Hepatocyte (in vitro differentiated cells): Measurements from ENCODE around the gene ZNF771. TPM values are rescaled to one million over a fixed set of nuclear protein-coding genes. Genes with fewer than 3 reads are reported as not detected.

Experiments used
- DNase-seq: peaks from one replicate; pipeline ENCODE4 v3.0.0-alpha.2; 2016; ENCODE audit warnings: low spot score
- H2AFZ ChIP-seq: fragments of 200-600 bp; sonication (generic); 2 replicates; pipeline ENCODE4 v1.6.0; 2016; ENCODE audit warnings: antibody characterized with exemption, mild to moderate bottlenecking
- H3K27ac ChIP-seq: fragments of 200-600 bp; sonication (generic); 2 replicates; pipeline ENCODE4 v1.5.1; 2016; ENCODE audit warnings: mild to moderate bottlenecking
- H3K27me3 ChIP-seq: fragments of 200-600 bp; sonication (generic); 2 replicates; pipeline ENCODE4 v1.6.1; 2016
- H3K36me3 ChIP-seq: fragments of 200-600 bp; sonication (generic); replicated peaks from 2 replicates; pipeline ENCODE4 v1.5.1; 2016; ENCODE audit warnings: low read depth; ENCODE audit not compliant: insufficient read depth
- H3K4me1 ChIP-seq: fragments of 200-600 bp; sonication (generic); 2 replicates; pipeline ENCODE4 v1.5.1; 2016; ENCODE audit warnings: mild to moderate bottlenecking, moderate library complexity; ENCODE audit not compliant: insufficient read depth
- H3K4me2 ChIP-seq: fragments of 200-600 bp; sonication (generic); 2 replicates; pipeline ENCODE4 v1.6.0; 2016
- H3K4me3 ChIP-seq: fragments of 200-600 bp; sonication (generic); 2 replicates; pipeline ENCODE4 v1.5.1; 2016; ENCODE audit warnings: mild to moderate bottlenecking
- H3K79me2 ChIP-seq: fragments of 200-600 bp; sonication (generic); 2 replicates; pipeline ENCODE4 v1.6.0; 2017; ENCODE audit warnings: mild to moderate bottlenecking
- H3K9me2 ChIP-seq: fragments of 200-600 bp; sonication (generic); replicated peaks from 2 replicates; pipeline ENCODE4 v1.6.0; 2017; ENCODE audit warnings: mild to moderate bottlenecking; ENCODE audit not compliant: insufficient read depth
- H3K9me3 ChIP-seq: fragments of 200-600 bp; sonication (generic); 2 replicates; pipeline ENCODE4 v1.5.1; 2016; ENCODE audit warnings: low read depth, mild to moderate bottlenecking
- H4K20me1 ChIP-seq: fragments of 200-600 bp; sonication (generic); 2 replicates; pipeline ENCODE4 v1.6.0; 2016; ENCODE audit warnings: mild to moderate bottlenecking; ENCODE audit not compliant: insufficient read depth, poor library complexity, severe bottlenecking
- EZH2 ChIP-seq: fragments of 200-600 bp; sonication (generic); IDR thresholded peaks from 2 replicates; pipeline ENCODE4 v1.6.1; 2016; ENCODE audit warnings: antibody characterized with exemption, mild to moderate bottlenecking, borderline replicate concordance
- EZH2phosphoT487 ChIP-seq: fragments of 200-600 bp; sonication (generic); IDR thresholded peaks from one replicate; pipeline ENCODE4 v1.6.1; 2018; ENCODE audit warnings: antibody characterized with exemption, mild to moderate bottlenecking, low read depth, moderate library complexity; ENCODE audit not compliant: unreplicated experiment, severe bottlenecking
- WGBS: methylation state at CpG from one replicate; pipeline ENCODE4 v1.1.6; 2016; ENCODE audit warnings: low lambda C conversion rate; ENCODE audit errors: missing lambda C conversion rate; 5-methylcytosine and 5-hydroxymethylcytosine counted together
- polyA plus RNA-seq: library from polyadenylated mRNA; unstranded; fragments of >200 nt; fragmentation: Nextera tagmentation; extraction: Ambion mirVana; gene quantifications from 2 replicates; pipeline ENCODE4 v1.2.1, GENCODE V29; 2016
- total RNA-seq: library from RNA; depleted of rRNA; stranded (reverse); fragments of >200 nt; gene quantifications from 2 replicates; pipeline ENCODE4 v1.2.3, GENCODE V29; 2014
- TF ChIP-seq, protein P1 (sequence below): fragments of 200-600 bp; sonication (generic); IDR thresholded peaks from 2 replicates; pipeline ENCODE4 v1.5.1; 2016; ENCODE audit warnings: antibody characterized with exemption, mild to moderate bottlenecking; ENCODE audit not compliant: poor library complexity

The ZNF771 gene
- total and polyA plus RNA-seq, 2 experiments from 2014 or later: 12.4 to 23.6 TPM

DNA sequence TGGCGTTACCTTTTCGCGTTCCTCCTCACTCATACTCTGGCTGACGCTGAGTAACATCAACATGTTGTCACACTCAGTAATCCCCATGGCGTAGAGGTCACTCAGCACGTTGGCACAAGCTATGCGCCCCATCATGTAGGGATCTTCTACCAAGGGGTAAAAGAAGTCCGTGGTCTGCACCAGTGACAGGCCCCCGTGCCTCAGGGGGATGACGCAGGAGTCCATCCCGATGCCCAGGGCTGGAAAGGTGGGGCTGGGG is 37.7 kb downstream of the ZNF771 start:
- peak overlapping the region; percentile 73 for H3K4me3 ChIP-seq
- peak overlapping the region; percentile 96 for H3K27ac ChIP-seq
- TF ChIP-seq EZH2phosphoT487: no peak
- TF ChIP-seq, protein P1, sequence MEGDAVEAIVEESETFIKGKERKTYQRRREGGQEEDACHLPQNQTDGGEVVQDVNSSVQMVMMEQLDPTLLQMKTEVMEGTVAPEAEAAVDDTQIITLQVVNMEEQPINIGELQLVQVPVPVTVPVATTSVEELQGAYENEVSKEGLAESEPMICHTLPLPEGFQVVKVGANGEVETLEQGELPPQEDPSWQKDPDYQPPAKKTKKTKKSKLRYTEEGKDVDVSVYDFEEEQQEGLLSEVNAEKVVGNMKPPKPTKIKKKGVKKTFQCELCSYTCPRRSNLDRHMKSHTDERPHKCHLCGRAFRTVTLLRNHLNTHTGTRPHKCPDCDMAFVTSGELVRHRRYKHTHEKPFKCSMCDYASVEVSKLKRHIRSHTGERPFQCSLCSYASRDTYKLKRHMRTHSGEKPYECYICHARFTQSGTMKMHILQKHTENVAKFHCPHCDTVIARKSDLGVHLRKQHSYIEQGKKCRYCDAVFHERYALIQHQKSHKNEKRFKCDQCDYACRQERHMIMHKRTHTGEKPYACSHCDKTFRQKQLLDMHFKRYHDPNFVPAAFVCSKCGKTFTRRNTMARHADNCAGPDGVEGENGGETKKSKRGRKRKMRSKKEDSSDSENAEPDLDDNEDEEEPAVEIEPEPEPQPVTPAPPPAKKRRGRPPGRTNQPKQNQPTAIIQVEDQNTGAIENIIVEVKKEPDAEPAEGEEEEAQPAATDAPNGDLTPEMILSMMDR: no peak
- no peak for TF ChIP-seq EZH2
- H3K36me3 ChIP-seq: peaks cover 4% of the 10 kb centered on the region
- WGBS: 55% methylated on average over 10 of the region's 11 CpGs
- no peak for DNase-seq
- H3K4me1 ChIP-seq: peaks cover 19% of the 10 kb centered on the region
- H3K27me3 ChIP-seq: no peaks in the 10 kb centered on the region
- peak overlapping the region; percentile 95 for H3K4me2 ChIP-seq
- peak overlapping the region; percentile 69 for H2AFZ ChIP-seq
- no peaks in the 10 kb centered on the region for H3K9me2 ChIP-seq
- no peaks in the 10 kb centered on the region for H4K20me1 ChIP-seq
- H3K79me2 ChIP-seq: peaks cover 16% of the 10 kb centered on the region
- peaks cover 14% of the 10 kb centered on the region for H3K9me3 ChIP-seq

DNA sequence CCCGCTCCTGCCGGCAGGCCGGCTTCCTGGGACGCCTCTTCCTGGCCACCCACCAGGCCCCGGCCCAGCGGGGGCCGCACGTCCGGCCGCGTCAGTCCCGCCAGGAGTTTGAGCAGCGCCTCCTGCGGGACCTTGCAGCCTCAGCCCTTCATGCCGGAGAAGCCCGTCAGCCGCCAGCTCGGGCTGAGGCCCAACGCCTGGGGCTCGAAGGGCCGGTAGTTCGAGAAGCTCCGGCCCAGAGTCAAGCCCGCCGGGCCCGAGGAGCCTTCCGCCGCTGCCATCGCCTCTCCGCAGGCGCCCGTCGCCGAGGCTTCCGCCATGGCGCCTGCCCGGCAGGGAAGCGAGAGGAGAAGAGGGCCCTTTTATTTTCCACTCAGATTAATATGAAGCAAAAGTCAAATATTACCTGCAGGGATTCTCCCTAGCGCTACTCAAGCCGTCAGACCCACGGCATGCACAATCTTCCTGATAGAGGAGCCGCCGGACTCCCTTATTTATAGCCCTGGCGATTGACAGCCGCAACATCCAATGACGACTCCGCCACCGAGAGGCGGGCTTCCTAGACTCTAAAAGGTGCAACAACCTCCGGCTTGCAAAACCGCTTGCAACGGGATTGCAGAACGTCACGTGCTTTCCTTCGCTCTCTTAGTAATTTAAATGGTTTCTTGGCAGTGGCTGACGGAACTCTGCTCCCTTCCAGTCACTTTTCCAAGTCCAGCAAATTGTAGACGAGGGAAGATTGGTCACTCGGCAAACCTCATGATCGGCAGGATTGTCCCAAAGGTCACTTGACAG is 38.2 kb downstream of the ZNF771 start, which contains the start of gene SEPHS2:
TSS of gene SEPHS2 (minus strand) at position 467 of the 795 bp plus-strand sequence. CDS start at position 320, 147 bp downstream.
- Histone ChIP-seq H2AFZ (peak within 1 kb of the TSS; percentile 69), H3K9me3 (peaks cover 14% of the 10 kb centered on the region), H3K9me2 (no peaks in the 10 kb centered on the region), H3K27me3 (no peaks in the 10 kb centered on the region), H3K79me2 (peaks cover 16% of the 10 kb centered on the region), H4K20me1 (no peaks in the 10 kb centered on the region), H3K36me3 (peaks cover 4% of the 10 kb centered on the region), H3K4me2 (peak within 1 kb of the TSS; percentile 95), H3K4me3 (peak within 1 kb of the TSS; percentile 73), H3K4me1 (peaks cover 19% of the 10 kb centered on the region), H3K27ac (peak within 1 kb of the TSS; percentile 96)
- TF ChIP-seq, protein P1: peak; percentile 49
- no peak for TF ChIP-seq EZH2
- DNase-seq: peak; percentile 96
- WGBS: 4% methylated on average over 52 of the region's 59 CpGs

DNA sequence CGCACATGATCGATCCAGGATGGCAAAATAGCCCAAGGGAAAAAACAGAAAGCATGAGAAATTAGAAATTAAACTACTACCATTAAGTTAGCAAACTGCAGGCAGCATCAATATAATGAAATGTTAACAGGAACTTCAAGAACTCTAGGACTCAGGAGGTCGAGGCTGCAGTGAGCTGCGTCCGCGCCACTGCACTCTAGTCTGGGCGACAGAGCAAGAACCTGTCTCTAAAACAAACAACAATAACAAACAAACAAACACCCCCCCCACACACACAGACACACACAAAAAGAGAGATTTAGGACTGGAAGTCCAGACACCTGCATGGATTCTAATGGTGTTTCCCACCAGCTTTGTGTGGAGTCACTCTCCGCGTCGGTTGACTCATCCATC is 38.8 kb downstream of the ZNF771 start:
- no peak for DNase-seq
- H3K4me3 ChIP-seq: no peak overlapping the region
- H2AFZ ChIP-seq: peak overlapping the region; percentile 39
- WGBS: 90% methylated on average over 10 of the region's 10 CpGs
- peaks cover 4% of the 10 kb centered on the region for H3K36me3 ChIP-seq
- no peaks in the 10 kb centered on the region for H4K20me1 ChIP-seq
- peaks cover 16% of the 10 kb centered on the region for H3K79me2 ChIP-seq
- peaks cover 19% of the 10 kb centered on the region for H3K4me1 ChIP-seq
- H3K4me2 ChIP-seq: peak overlapping the region; percentile 95
- TF ChIP-seq EZH2phosphoT487: no peak
- TF ChIP-seq, protein P1: no peak
- TF ChIP-seq EZH2: no peak
- H3K9me2 ChIP-seq: no peaks in the 10 kb centered on the region
- H3K27me3 ChIP-seq: no peaks in the 10 kb centered on the region
- H3K27ac ChIP-seq: peak overlapping the region; percentile 96
- H3K9me3 ChIP-seq: peaks cover 14% of the 10 kb centered on the region
